Right lobe of liver (tissue), 6 donors: ENCODE data around the gene TPSD1. TPM values are rescaled to one million over a fixed set of nuclear protein-coding genes. Genes with fewer than 3 reads are reported as not detected.

Experiments
- ATAC-seq, 4 donors: fragments of 200-7000 bp; cut with Tn5 transposase; one replicate each; pipeline ENCODE4 v1.9.1; 2020; ENCODE audit warnings: mild to moderate bottlenecking in 4 of 4, moderate library complexity in 4 of 4
- DNase-seq, 3 donors: peaks; one replicate each; pipeline ENCODE4 v3.0.0-alpha.2; 2020
- H3K27ac ChIP-seq, 3 donors: fragments of 200-600 bp; one replicate each; pipeline ENCODE4 v1.8.0; 2022
- H3K27me3 ChIP-seq, 2 donors: fragments of 200-600 bp; one replicate each; pipeline ENCODE4 v1.8.0; 2022
- H3K36me3 ChIP-seq, 4 donors: fragments of 200-600 bp; sonication (generic) in 1 of 4; one replicate each; pipeline versions ENCODE4 v1.5.1 to v1.8.0; 2017 to 2022; ENCODE audit warnings: control low read depth in 1 of 4
- H3K4me1 ChIP-seq, 4 donors: fragments of 200-600 bp; sonication (generic) in 1 of 4; one replicate each; pipeline versions ENCODE4 v1.5.1 to v1.8.0; 2017 to 2022; ENCODE audit warnings: control low read depth in 1 of 4
- H3K4me3 ChIP-seq, 3 donors: fragments of 200-600 bp; one replicate each; pipeline ENCODE4 v1.8.0; 2022
- H3K9me3 ChIP-seq, 4 donors: fragments of 200-600 bp; sonication (generic) in 1 of 4; one replicate each; pipeline versions ENCODE4 v1.5.1 to v1.8.0; 2017 to 2022; ENCODE audit warnings: control low read depth in 1 of 4
- CTCF ChIP-seq, 4 donors: fragments of 200-600 bp in 3 of 4; fragments of 450-650 bp in 1 of 4; IDR thresholded peaks; one replicate each; pipeline versions ENCODE4 v1.5.1 to v1.8.0; 2016 to 2022; ENCODE audit warnings: antibody characterized with exemption in 4 of 4, mild to moderate bottlenecking in 2 of 4
- POLR2A ChIP-seq: fragments of 450-650 bp; IDR thresholded peaks from one replicate; pipeline ENCODE4 v1.6.1; 2017; ENCODE audit warnings: antibody characterized with exemption, mild to moderate bottlenecking
- WGBS: methylation state at CpG from one replicate; pipeline ENCODE4 v1.1.6; 2018; ENCODE audit warnings: low coverage, low lambda C conversion rate; ENCODE audit not compliant: insufficient coverage; ENCODE audit errors: missing lambda C conversion rate; 5-methylcytosine and 5-hydroxymethylcytosine counted together
- intact Hi-C, 2 donors: fragments of 100-400 bp; cut with DNase I; formaldehyde crosslinking; loops; one replicate each; pipeline versions ENCODE4 v1.11.2 to v1.14.1; 2022
- total RNA-seq, 6 experiments: library from RNA; depleted of rRNA in 2 of 6; stranded (reverse); fragments of >200 nt in 2 of 6; fragmentation: NEBNext Ultra II Directional in 3 of 6; extraction: Animal tissue kit (Norgen Biotek cat#: 25700) in 3 of 6; gene quantifications; one replicate each; pipeline versions ENCODE4 v1.1.0 to v1.2.4, GENCODE V29; 2016 to 2023
- donor health status: DM: no; HTN: yes; CAD: no.
- donor health status: DM: no; HTN: no; CAD: no.
- donor health status: DM: no; HTN: no; CAD: no.
- donor health status: DM: no; HTN: yes; CAD: no.
- donor health status: DM: no; HTN: yes; CAD: no.

Gene TPSD1
- total RNA-seq, 6 experiments from 2014 or later, result not detected

- no peaks in the 10 kb centered on the region for H3K27me3 ChIP-seq
These were observed 32.3 kb downstream of the TPSD1 start for GRCh38 chr16:1287982-1288670.

GRCh38 chr16:1288813-1289476 is 33.1 kb downstream of the TPSD1 start:
- H3K9me3 ChIP-seq, result no peaks in the 10 kb centered on the region
- H3K36me3 ChIP-seq, result no peaks in the 10 kb centered on the region
- intact Hi-C loops, result no loop called here
- no peak for TF ChIP-seq POLR2A
- TF ChIP-seq CTCF (IDR thresholded peaks at IDR 0.05), result no peak
- H3K4me1 ChIP-seq, result peaks cover 0 to 17% (median 2%) of the 10 kb centered on the region in 4 donors
- 41% methylated on average over 5 of the region's 20 CpGs for WGBS
- no peak overlapping the region for H3K27ac ChIP-seq
- no peak overlapping the region for H3K4me3 ChIP-seq
- no peaks in the 10 kb centered on the region for H3K27me3 ChIP-seq
- DNase-seq, result no peak
- no peak for ATAC-seq

More at GRCh38 chr16:1287982-1288670, 32.3 kb downstream of the TPSD1 start:
- H3K9me3 ChIP-seq, result no peaks in the 10 kb centered on the region
- intact Hi-C loops, result no loop called here
- no peak for ATAC-seq
- no peak overlapping the region for H3K27ac ChIP-seq
- no peak for DNase-seq
- peaks cover 0 to 17% (median 2%) of the 10 kb centered on the region in 4 donors for H3K4me1 ChIP-seq
- no peak overlapping the region for H3K4me3 ChIP-seq
- 42% methylated on average over 11 of the region's 40 CpGs for WGBS
- H3K36me3 ChIP-seq, result no peaks in the 10 kb centered on the region
- no peak for TF ChIP-seq CTCF (IDR thresholded peaks at IDR 0.05)
- no peak for TF ChIP-seq POLR2A

- Histone ChIP-seq H3K36me3 (no peaks in the 10 kb centered on the region), H3K27ac (no peak overlapping the region), H3K4me1 (peaks cover 0 to 17% (median 2%) of the 10 kb centered on the region in 4 donors), H3K9me3 (no peaks in the 10 kb centered on the region), H3K27me3 (no peaks in the 10 kb centered on the region), H3K4me3 (no peak overlapping the region)
- no peak for TF ChIP-seq POLR2A
- no peak for TF ChIP-seq CTCF (IDR thresholded peaks at IDR 0.05)
- DNase-seq (no peak), ATAC-seq (no peak)
- WGBS, result no CpG with 5 or more reads among the region's 17 CpGs
- intact Hi-C loops, result no loop called here
These were observed 33.6 kb downstream of the TPSD1 start for GRCh38 chr16:1289477-1289866.

- Histone ChIP-seq H3K9me3 (no peaks in the 10 kb centered on the region), H3K36me3 (no peaks in the 10 kb centered on the region), H3K4me1 (peaks cover 0 to 17% (median 2%) of the 10 kb centered on the region in 4 donors), H3K27ac (no peak overlapping the region), H3K27me3 (no peaks in the 10 kb centered on the region), H3K4me3 (no peak overlapping the region)
- intact Hi-C loops, result no loop called here
- DNase-seq (no peak), ATAC-seq (peak in 2 of 4 donors; percentile 6 to 8)
- 20% methylated on average over 8 of the region's 22 CpGs for WGBS
- TF ChIP-seq CTCF (IDR thresholded peaks at IDR 0.05), result no peak
- no peak for TF ChIP-seq POLR2A
These were observed 34.2 kb downstream of the TPSD1 start for GRCh38 chr16:1290063-1290501.
